Measurements from ENCODE around the gene HMCN2.
A peak's percentile ranks its signal among the peaks of the same experiment; 100 is the strongest.

The HMCN2 gene

DNA sequence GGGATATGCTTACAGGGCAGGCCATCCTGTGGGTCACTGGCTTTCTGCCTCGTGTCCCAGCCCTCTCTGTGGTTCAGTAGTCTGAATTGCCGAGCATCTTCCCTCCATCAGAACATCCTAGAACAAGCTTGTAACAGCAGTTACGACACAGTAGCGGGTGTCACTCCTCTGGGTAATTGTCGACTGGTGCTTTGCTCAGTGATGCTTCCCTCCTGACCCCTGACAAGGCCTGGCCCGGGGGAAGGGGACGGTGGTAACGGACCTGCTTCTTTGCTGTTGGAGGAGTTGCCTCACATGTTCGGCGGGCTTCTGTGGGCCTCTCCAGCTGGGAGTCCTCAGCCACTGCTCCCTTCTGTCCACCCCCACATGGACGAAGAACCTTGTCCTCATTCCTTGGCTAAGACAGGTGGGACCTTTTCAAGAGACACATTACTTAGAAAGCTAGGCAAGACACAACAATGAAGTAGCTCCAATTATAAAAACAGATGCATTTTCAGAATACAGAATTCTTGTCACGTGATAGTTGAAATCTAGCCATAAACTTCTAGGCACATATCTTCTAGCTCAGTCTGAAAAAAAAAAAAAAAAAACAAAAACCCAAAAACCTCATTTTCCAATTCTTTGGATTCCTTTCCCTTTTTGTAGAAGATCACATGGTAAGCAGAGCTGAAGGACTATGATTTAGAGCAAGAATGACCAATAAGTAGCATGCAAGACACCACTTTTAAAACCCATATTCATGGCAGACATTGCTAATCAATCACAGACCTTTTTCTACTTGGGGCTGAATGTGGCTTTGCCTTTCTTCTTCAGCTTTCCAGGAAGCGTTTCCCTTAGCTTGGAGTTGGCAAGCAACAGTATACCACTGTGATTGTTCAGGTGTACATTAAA, 25.0 kb downstream of the HMCN2 start:
- DNase-seq, result no peak

DNA sequence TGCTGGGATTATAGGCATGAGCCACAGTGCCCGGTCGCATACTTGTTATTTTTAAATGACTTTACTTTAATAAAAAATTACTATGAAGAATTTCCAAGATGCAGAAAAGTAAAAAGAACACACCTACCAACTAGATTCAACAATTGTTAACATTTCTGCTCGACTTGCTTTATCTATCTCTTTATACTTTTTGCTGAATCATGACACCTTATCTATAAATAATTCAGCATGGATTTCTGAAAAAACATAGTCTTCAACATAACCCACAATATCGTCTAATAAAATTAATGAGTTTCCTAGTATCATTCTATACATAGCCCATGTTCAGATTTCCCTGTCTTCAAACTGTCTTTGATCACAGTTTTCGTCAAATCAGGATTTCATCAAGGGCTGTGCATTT, 25.9 kb downstream of the HMCN2 start:
- DNase-seq, result no peak

DNA sequence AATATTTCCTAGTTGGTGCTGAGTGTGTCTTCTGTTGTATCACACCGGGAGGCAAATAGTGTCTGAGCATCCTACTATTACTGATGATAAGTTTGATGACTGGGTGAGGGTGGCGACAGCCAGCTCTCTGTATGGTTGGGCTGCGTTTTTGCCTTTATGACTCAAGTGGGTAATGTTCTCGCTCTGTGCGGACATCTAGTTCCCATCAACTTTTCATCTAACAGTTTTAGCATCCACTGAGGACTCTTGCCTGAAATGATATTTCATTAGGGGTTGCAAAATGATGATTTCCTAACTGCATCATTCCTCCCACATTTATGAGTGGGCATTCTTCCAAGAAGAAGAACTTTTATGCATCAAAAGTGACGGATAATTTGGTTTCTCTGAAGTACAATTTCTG, 26.5 kb downstream of the HMCN2 start:
- DNase-seq, result no peak

DNA sequence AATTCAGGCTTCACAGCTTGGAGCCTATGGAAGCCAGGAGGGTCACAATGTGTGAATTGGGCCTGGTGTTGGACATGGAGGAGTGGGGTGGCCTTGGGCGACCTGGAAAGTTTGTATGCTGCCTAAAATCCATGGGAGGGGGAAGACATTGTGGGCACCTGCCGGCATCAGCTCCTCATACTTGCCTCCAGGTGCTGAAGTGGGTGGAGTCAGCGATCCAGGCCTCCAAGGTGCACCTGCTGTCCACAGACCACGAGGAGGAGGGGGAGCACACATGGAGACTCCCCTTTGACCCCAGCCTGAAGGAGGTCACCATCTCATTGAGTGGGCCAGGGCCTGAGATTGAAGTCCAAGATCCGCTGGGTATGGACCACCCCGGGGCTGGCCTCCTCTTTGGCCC, 29.1 kb downstream of the HMCN2 start:
- DNase-seq, result no peak

DNA sequence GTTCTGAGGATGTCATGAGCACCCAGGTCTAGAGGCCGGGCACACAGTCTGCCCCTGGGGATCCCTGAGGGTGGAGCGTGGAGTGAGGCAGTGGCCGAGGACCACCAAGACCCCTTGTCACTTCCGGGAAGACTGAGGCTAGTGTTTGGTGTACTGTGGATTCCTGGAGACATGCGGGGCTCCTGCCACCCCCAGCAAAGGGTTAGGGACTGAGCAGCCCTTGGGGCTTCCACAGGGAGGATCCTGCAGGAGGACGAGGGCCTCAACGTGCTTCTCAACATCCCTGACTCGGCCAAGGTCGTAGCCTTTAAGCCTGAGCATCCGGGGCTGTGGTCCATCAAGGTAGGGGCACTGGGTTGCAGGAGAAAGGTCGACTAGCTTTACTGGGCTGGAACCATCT, 29.9 kb downstream of the HMCN2 start:
- DNase-seq, result no peak

DNA sequence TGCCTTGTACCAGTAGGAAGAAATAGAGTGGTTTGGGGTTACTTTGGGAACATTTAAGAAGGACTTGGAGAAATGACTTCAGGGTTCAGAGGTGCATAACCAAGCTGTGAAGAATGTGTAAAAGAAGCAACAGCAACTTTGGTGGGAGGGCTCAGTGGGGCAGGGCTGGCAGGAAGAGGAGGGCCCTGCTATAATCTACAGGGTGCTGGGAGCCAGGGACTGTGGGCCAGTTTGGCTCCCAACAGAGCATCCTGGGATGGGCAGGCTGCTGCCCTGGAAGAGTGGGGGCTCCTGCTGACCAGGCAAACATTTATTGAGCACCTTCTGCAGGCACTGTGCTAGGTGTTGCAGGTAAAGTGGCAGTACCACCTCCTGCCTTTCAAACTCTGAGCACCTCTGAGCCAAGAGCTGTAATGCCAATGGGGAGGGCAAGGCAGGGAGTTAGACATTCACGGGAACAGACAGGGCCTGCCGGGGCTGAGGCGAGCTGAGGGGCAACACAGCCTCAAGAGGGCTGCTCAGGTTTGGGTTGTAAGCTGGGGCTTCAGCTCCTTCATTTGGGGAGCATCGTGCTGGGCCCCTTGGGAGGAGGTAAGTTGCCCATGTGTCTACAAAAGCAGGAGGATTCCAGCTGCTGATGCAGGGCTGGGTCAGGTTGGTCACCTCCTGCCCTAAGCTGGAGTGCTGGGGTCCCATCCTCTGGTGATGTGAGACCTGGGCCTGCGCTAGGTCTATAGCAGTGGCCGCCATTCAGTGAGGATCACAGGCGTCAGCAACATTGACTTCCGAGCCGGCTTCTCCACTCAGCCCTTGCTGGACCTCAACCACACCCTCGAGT, 30.6 kb downstream of the HMCN2 start:
- no peak for DNase-seq

DNA sequence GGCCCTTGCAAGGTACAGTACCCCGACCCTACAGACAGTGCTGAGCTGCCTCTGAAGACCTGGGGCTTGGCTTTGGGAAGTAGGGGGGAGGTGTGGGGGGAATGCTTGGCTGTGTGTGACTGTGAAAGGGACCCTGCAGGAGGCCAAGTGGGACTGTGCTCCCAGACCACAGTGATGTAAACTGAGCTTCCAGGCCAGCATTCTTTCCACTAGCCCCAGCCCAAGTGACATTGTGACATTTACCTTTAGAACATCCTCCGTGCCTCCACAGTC, 31.2 kb downstream of the HMCN2 start:
- DNase-seq, result no peak

DNA sequence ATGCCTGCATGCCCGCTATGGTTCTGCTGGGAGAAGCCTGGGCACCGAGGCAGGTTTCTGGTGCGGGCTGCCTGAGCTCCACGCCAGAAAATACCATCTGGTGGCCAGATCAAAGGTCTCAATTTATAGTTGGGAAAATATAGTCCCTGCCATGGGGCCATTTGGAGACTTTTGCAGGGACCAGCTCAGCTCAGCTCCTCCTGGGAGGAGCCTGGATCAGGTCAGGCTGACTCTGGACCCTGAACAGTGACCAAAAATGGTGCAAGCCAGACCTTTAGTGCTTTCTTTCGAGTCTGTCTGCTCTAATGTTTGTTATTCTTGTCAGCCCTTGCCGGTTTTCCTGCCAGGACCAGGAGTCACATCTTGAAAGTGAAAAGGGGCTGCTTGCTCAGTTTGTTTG, 31.8 kb downstream of the HMCN2 start:
- no peak for DNase-seq

DNA sequence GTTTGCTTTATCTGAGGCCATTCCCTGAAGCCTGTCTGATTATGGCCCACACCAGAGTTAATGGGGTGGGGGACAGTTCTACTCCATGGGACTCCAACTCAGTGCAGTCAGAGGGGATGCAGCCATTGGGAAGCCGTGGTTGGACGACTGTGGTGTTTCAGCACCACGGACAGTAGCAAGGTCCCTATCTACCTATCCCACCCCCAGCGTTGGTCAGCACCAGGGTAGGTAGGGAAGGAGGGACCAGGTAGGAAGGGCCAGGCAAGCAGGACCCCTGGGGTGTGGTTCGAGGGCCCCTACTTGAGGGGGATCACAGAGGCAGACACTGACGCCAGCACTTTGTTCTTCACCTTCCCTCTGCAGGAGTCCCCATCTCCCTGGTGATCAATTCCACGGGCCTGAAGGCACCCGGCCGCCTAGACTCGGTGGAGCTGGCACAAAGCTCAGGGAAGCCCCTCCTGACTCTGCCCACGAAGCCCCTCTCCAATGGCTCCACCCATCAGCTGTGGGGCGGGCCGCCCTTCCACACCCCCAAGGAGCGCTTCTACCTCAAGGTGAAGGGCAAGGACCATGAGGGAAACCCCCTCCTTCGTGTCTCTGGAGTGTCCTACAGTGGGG, 33.2 kb downstream of the HMCN2 start:
- DNase-seq, result no peak

DNA sequence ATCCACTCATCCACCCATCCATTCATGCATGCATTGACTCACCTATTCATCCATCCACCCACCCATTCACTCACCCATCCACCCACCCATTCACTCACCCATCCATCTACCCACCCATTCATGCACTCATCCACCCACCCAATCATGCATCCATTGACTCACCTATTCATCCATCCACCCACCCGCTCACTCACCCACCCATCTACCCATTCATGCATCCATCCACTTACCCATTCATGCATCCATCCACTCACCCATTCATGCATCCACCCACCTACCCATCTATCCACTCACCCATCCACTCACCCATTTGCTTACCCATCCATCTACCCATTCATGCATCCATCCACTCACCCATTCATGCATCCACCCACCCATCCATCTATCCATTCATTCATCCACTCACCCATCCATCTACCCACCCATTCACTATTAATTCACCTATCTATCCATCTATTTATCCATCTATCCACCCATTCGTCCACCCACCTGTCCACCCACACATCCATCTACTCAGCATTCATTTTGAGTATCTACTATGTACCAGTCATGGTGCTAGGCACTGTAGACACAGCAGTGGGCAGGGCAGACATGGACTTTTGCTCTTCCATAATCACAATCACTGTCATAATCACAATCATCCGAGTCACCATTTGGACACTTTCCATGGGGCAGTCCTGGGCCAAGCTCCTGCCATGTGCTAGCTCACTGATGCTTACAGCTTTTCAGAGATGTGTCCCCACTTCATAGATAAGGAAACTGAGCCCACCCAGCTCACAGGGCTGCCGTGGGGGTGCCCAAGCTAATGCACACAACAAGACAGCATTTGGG, 34.4 kb downstream of the HMCN2 start:
- no peak for DNase-seq

DNA sequence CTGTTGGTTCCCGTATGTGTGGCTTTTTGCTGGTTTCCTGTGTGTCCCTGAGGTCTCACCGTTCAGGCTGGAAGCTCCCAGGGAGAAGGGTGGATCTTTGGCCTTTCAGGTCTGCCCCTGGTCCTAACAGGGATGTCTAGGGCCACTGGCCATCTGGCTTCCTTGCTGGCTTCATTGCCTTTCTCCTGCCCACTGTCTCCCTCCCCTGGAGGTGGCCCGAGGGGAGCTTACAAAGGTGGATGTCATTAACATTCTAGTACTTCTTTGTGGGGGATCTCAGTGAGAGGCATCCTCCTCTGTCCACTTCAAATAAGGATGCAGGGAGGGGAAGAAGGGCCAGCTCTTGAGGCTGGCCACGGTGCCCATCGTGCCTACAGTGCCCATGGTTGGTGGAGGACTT, 35.2 kb downstream of the HMCN2 start:
- DNase-seq, result no peak

DNA sequence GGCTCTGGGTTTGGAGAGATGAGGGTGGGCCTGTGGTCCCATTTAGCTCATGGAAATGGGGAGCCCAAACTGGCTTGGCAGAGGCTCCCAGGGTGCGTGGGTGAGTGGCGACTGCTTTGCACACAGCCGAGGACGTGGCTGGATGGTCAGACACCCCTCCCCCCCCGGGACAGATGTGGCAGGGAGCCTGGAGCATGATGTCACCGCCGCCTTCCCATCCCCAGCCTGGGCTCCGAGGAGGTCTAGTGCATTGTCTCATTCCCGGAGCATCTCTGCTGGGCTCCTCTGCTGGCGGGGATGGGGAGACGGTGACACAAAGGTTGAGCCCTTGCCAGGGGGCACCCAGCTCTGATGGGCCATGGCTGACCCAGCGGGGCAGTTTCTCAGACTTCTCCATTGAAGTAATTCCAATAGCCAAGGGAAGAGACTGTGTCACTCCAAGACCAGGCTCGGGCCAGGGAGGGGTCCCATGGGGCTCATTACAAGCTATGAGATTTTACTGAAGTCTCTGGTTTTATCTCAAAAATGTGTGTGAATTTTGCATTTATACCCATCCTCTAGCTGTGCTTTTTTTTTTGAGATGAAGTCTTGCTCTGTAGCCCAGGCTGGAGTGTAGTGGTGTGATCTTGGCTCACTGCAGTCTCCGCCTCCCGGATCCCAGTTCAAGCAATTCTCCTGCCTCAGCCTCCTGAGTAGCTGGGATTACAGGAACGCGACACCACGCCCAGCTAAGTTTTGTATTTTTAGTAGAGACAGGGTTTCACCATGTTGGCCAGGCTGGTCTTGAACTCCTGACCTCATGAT, 36.1 kb downstream of the HMCN2 start:
- DNase-seq, result peak; percentile 68

DNA sequence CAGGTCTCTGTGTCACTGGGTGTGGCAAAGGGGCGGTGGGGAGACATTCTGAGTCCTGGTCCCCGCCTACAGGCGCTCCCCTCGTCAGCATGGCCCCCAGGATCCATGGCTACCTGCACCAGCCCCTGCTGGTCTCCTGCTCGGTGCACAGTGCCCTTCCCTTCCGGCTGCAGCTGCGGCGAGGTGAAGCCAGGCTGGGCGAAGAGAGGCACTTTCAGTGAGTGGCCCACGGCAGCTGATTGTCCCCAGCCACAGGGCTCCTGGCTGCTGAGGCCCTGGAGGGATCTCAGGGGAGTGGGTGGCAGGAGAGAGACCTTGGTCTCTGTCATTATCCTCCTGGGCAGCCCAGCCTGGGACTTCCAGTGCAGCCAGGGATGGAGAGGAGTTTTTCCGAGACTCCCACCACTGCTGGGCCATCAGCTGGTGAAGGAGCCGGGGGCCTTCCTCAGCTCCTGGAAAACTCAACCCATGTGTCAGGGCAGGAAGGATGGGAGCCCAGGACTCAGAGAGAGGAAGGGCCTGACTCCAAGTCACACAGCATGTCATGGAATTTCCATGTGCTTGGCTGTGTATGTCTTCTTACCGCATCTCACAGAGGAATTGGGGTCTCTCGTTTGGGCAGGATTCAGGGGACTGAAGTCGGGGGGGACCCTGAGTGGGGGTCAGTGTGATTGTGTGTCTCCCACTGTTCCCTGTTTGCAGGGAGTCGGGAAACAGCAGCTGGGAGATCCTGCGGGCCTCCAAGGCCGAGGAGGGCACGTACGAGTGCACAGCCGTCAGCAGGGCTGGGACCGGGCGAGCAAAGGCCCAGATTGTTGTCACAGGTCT, 37.4 kb downstream of the HMCN2 start:
- DNase-seq, result no peak

DNA sequence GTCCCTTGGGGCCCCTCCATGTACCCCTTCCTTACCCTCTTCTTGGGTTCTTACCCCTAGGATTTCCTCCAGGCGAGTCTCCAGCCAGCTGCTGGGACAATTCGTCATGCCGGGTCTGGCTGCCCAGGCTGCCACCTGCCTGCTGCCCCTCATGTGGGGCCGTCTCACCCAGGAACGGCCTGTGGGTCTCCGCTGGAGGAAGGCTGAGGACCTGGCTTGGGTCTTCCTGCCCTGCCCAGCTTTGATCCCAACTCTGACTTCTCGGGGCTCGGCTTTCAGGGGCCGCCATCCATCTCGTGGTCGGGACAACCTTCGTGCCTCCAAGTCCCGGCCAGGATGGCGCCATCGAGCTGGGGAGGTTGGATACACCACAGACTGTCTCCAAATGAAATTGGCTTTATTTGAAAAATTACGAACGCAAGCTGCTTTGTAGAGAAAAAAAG, 38.1 kb downstream of the HMCN2 start:
- no peak for DNase-seq

DNA sequence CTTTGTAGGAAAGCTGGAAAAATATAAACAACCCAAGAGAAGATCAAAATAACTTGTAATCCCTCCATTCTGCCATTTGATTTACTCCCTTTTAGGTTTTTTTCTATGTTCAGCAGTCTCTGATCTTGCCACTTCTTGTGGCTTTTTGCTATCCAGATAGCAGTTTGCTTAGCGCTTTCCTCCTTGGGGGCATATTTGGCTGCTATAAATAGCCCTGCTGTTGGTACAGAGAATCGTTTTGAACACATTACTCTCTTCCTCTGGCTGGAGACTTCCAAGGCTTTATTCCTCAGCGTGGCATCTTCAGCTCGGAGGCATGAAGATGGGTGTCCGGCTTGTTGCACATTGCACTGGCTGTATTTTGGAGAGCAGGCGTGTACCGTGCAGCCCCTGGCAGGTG, 38.6 kb downstream of the HMCN2 start:
- DNase-seq, result no peak

DNA sequence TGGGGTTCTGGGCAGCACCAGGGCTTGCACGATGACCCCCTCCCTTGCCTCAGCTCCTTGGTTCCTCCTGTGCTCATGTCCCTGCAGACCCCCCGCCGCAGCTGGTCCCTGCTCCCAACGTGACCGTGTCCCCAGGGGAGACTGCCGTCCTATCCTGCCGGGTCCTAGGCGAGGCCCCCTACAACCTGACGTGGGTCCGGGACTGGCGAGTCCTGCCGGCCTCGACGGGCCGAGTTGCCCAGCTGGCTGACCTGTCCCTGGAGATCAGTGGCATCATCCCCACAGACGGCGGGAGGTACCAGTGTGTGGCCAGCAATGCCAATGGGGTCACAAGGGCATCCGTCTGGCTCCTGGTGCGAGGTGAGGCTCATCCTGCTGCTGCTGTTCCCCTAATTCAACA, 39.1 kb downstream of the HMCN2 start:
- no peak for DNase-seq

DNA sequence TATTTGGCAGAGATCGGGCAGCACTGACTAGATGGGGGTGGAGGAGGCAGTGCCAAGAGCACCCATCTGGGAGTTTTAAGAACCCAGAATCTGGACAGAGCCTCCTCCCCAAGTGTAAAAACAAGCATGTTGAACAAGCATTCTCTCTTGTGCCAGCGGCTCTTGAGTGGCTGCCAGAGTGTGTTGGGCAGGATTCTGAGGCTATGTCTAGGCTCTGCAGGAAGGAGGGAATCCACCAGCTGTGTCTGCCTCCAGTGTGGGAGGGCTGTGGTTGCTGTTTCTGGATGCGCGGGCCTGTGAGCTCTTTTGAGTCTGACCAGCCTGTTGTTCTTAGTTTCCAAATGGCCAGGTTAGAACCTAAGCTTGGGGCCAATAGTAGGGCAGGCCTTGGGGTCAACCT, 39.8 kb downstream of the HMCN2 start:
- DNase-seq, result no peak

DNA sequence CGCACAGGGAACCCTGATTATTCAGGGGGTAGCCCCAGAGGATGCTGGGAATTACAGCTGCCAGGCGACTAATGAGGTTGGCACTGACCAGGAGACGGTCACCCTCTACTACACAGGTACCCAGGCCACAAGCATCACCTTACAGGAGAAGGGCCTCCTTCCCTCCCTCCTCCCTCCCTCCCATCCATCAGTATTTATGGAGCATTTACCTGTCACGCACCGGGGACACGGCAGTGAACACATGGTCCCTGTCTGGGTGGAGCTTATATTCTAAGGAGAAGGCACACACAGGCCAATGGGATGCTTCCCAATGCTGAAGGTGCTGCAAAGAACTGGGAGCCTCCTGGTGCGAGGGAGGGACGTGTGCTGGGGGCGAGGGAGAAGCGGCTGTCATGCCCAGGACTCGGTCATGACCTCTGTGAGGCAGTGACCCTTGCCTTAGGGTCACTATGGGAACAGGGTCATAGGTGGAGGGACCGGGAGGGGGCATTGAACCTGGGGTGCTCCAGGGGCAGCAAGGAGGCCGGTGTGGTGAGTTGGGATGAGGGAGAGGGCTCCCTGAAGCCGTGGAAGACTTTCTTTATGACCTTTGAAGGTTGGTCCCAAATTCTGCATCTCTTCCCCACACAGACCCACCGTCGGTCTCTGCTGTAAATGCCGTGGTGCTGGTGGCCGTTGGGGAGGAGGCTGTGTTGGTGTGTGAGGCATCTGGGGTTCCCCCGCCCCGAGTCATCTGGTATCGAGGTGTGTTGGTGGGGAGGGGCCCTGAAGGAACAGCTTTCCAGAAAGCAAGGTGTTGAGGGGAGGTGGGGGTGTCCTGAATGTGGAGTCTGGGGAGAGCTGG, 41.5 kb downstream of the HMCN2 start:
- no peak for DNase-seq

DNA sequence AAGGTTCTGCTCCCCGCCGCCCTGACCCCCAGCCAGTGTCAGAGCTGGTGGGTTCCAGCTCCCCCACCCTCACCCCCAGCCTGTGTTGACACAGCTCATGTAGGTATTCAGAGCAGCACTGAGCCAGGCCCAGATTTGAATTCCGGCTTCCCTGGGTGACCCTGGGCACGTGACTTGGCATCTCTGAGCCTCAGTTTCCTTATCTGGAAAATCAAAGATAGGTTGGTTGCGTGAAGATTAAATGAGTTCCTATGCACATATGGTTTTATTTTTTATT, 42.0 kb downstream of the HMCN2 start:
- DNase-seq, result no peak

DNA sequence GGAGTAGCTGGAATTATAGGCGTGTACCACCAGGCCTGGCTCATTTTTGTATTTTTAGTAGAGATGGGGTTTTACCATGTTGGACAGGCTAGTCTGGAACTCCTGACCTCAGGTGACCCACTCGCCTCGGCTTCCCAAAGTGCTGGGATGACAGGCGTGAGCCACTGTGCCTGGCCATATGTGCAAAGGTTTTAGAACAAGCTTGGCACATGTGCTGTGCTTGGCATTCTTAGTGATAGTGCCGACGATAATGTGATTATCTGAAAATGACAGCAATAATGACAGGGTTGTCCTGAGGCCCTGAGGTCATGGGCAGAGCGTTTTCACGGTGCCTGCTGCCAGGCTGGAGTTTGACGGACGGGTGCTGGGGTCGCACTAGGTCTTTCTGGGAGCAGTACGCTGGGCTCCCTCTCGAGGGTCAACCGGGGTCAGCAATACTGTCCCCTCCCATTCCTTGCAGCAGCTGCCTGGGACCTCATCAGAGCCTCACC, 42.6 kb downstream of the HMCN2 start:
- DNase-seq, result no peak
